Measurements from ENCODE around the gene MITF.

DNA sequence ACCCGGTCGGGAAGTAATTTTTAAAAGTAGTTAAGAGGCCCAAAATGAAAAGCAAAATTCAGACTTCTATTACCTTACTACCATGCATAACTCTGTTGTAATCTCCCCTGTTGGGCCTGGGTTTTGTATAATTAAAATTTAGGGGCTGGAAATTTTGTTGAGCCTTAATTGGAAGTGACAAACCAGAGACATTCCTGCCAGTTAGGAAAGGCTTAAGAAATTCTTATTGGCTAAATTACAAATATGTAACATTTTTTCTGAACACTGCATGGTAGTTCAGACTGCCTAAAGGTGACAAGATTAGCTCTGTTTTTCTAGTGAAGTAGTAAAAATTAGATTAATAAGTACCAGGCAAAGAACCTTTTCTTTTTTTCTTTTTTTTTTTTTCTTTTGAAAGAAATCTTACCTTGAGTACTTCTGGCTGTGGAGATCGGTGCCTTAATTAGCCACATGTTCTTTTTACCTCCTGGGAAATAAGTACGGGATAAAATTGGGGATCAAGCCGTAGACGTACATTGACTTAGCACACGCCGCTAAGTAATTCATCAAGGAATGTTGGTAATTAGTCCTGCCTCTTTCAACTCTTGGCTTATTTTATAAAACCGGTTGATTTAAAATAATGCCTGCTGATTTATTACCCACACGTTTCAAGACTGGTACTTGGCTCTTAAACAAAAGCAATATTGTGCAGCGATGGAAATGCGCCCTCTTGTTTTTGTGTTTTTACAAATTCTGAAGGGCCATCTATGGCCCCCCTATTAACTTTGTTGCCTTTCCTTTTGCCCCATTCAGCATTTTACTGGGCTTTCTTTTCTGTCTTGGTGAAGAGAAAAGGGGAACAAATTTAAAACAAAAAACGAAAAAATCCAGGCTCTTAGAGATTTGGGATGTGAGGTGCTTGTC lies 149.0 kb downstream of the MITF start:
- TF ChIP-seq POLR2A (IDR thresholded peaks at IDR 0.05) (no peak), POLR2AphosphoS5 (IDR thresholded peaks at IDR 0.05) (no peak), EP300 (IDR thresholded peaks at IDR 0.05; ENCODE audit: low read depth) (no peak)
- TF ChIP-seq, protein P1, sequence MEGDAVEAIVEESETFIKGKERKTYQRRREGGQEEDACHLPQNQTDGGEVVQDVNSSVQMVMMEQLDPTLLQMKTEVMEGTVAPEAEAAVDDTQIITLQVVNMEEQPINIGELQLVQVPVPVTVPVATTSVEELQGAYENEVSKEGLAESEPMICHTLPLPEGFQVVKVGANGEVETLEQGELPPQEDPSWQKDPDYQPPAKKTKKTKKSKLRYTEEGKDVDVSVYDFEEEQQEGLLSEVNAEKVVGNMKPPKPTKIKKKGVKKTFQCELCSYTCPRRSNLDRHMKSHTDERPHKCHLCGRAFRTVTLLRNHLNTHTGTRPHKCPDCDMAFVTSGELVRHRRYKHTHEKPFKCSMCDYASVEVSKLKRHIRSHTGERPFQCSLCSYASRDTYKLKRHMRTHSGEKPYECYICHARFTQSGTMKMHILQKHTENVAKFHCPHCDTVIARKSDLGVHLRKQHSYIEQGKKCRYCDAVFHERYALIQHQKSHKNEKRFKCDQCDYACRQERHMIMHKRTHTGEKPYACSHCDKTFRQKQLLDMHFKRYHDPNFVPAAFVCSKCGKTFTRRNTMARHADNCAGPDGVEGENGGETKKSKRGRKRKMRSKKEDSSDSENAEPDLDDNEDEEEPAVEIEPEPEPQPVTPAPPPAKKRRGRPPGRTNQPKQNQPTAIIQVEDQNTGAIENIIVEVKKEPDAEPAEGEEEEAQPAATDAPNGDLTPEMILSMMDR (IDR thresholded peaks at IDR 0.05): no peak
